HL-60 (cell line): Measurements from ENCODE around the gene ZNF100.

Source experiments
- POLR2AphosphoS5 ChIP-seq: IDR thresholded peaks from 2 replicates; pipeline ENCODE4 v1.6.1; 2012; ENCODE audit warnings: low read depth
- TF ChIP-seq, protein P1 (sequence below): IDR thresholded peaks from 2 replicates; pipeline ENCODE4 v1.6.1; 2012; ENCODE audit warnings: low read depth; ENCODE audit not compliant: insufficient replicate concordance

DNA sequence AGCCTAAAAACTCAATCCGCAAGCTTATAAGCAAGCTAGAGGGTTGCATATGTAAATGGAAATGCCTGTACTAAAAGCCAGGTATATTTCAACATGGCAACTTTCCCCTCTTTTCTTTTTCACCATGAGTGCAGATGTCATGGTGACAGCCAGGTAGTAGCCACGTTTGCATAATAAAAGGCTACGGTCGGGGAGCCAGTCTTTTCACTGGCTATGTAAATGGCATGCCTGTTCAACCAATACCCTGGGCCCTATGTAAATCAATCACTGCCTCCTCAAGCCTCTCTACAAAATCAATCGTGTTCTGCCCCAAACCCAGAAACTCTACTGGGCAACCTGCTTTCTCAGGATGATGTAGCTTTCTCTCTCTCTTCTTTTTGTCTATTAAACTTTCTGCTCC is 87.4 kb downstream of the ZNF100 start:
- TF ChIP-seq, protein P1, sequence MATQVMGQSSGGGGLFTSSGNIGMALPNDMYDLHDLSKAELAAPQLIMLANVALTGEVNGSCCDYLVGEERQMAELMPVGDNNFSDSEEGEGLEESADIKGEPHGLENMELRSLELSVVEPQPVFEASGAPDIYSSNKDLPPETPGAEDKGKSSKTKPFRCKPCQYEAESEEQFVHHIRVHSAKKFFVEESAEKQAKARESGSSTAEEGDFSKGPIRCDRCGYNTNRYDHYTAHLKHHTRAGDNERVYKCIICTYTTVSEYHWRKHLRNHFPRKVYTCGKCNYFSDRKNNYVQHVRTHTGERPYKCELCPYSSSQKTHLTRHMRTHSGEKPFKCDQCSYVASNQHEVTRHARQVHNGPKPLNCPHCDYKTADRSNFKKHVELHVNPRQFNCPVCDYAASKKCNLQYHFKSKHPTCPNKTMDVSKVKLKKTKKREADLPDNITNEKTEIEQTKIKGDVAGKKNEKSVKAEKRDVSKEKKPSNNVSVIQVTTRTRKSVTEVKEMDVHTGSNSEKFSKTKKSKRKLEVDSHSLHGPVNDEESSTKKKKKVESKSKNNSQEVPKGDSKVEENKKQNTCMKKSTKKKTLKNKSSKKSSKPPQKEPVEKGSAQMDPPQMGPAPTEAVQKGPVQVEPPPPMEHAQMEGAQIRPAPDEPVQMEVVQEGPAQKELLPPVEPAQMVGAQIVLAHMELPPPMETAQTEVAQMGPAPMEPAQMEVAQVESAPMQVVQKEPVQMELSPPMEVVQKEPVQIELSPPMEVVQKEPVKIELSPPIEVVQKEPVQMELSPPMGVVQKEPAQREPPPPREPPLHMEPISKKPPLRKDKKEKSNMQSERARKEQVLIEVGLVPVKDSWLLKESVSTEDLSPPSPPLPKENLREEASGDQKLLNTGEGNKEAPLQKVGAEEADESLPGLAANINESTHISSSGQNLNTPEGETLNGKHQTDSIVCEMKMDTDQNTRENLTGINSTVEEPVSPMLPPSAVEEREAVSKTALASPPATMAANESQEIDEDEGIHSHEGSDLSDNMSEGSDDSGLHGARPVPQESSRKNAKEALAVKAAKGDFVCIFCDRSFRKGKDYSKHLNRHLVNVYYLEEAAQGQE = no peak
- no peak for TF ChIP-seq POLR2AphosphoS5
